K562 (cell line): ENCODE measurements around the gene DHRS11. TPM values are rescaled to one million over a fixed set of nuclear protein-coding genes. Genes with fewer than 3 reads are reported as not detected.

Experiments
- AFF4 ChIP-seq: sonication (generic); formaldehyde crosslinking; IDR thresholded peaks from 2 replicates; pipeline ENCODE4 v1.8.0; 2023; ENCODE audit warnings: mild to moderate bottlenecking, missing genetic modification reagents
- ARID3B ChIP-seq: fragments of 250-450 bp; sonication (Bioruptor Pico); IDR thresholded peaks from 2 replicates; pipeline ENCODE4 v1.4.0; 2020; ENCODE audit warnings: borderline replicate concordance
- ATF1 ChIP-seq, 2 experiments: fragments of 450-650 bp in 1 of 2; IDR thresholded peaks; 2 replicates each; pipeline ENCODE4 v1.6.1; 2016; ENCODE audit warnings: missing compliant biosample characterization in 1 of 2, missing genetic modification characterization in 1 of 2
- ELK1 ChIP-seq: sonication (generic); formaldehyde crosslinking; IDR thresholded peaks from 2 replicates; pipeline ENCODE4 v1.8.1; 2022; ENCODE audit warnings: missing genetic modification reagents
- SAFB ChIP-seq: fragments of 200-400 bp; formaldehyde crosslinking; IDR thresholded peaks from 2 replicates; pipeline ENCODE4 v1.6.1; 2017; ENCODE audit warnings: low read depth, low read length, borderline replicate concordance
- U2AF2 ChIP-seq: fragments of 200-400 bp; formaldehyde crosslinking; optimal IDR thresholded peaks from 2 replicates; pipeline ENCODE3; 2017; ENCODE audit warnings: low read depth, mild to moderate bottlenecking, low read length
- ZFPM2 ChIP-seq: fragments of 250-450 bp; sonication (Bioruptor Pico); IDR thresholded peaks from 2 replicates; pipeline ENCODE4 v1.5.1; 2022; ENCODE audit warnings: mild to moderate bottlenecking
- ZSCAN32 ChIP-seq: fragments of 450-650 bp; formaldehyde crosslinking; IDR thresholded peaks from 2 replicates; pipeline ENCODE4 v1.4.0; 2020; ENCODE audit warnings: mild to moderate bottlenecking, moderate library complexity
- polyA plus RNA-seq, 8 experiments: library from polyadenylated mRNA; depleted of rRNA in 4 of 8; stranded (reverse) in 5 of 8; unstranded in 3 of 8; fragments of >200 nt; fragmentation: Nextera tagmentation in 2 of 8; fragmentation: Illumina TruSeq in 1 of 8; extraction: Ambion mirVana in 2 of 8; extraction: Trizol in 1 of 8; gene quantifications; 2 replicates each; pipeline versions ENCODE4 v1.2.1 to v1.2.3, GENCODE V29; 2011 to 2014; ENCODE audit warnings: inconsistent platforms in 1 of 8, missing spikeins in 1 of 8
- total RNA-seq, 7 experiments: library from RNA; depleted of rRNA in 6 of 7; stranded (reverse); fragments of >200 nt in 6 of 7; fragmentation: Illumina TruSeq in 2 of 7; extraction: Trizol in 2 of 7; gene quantifications; 2 replicates each; pipeline versions ENCODE4 v1.2.1 to v1.2.3, GENCODE V29; 2011 to 2021; ENCODE audit warnings: low replicate concordance in 1 of 7

The DHRS11 gene
- total and polyA plus RNA-seq, 9 of the 15 experiments (the other 6 are each of a cell fraction or from before 2014, with no cell fraction given), result 15.2 to 123 (median 59.8) TPM

DNA sequence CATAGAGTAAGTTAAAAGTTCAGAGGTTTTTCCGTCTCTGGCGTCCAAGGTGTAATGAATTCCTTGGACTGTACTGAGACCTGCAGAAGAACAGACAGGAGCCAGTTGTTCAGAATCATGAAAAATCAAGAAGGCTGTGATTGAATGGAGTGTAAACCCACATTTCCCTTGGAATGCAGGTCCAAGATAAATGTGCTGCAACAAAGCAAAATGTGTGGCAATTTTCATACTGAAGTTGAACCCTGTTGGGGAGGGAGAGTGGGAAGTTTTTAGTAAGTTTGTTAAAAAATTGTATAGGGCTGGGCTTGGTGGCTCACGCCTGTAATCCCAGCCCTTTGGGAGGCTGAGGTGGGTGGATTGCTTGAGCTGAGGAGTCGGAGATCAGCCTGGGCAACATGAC, 25.6 kb upstream of the DHRS11 start (continued):
- TF ChIP-seq ZFPM2 (CRISPR knock-in tag), result no peak
- no peak for TF ChIP-seq ELK1 (CRISPR knock-in tag)
- TF ChIP-seq AFF4, result no peak
- TF ChIP-seq SAFB, result no peak
- TF ChIP-seq ZSCAN32 (CRISPR knock-in tag), result no peak
- TF ChIP-seq ARID3B, result no peak
- no peak for TF ChIP-seq U2AF2
- no peak for TF ChIP-seq ATF1 (CRISPR knock-in tag; IDR thresholded peaks at IDR 0.05)
- no peak for TF ChIP-seq ATF1 (tag; IDR thresholded peaks at IDR 0.05)
